GM19240 (cell line): ENCODE measurements around the gene NAALADL2.

Experiments
- DNase-seq: peaks from one replicate; pipeline ENCODE4 v3.0.0; 2011; ENCODE audit warnings: low spot score; ENCODE audit not compliant: insufficient read length

NAALADL2 gene

GRCh38 chr3:175199961-175200360 is 340.8 kb downstream of the NAALADL2 start:
- DNase-seq, result no peak

- no peak for DNase-seq
Observed at GRCh38 chr3:175200391-175201095, 341.4 kb downstream of the NAALADL2 start.

GRCh38 chr3:175207361-175207760 is 348.2 kb downstream of the NAALADL2 start:
- DNase-seq, result no peak

- DNase-seq, result no peak
Observed at GRCh38 chr3:175208326-175208725, 349.2 kb downstream of the NAALADL2 start.

- DNase-seq, result no peak
Observed at GRCh38 chr3:175211466-175211865, 352.3 kb downstream of the NAALADL2 start.

- no peak for DNase-seq
Observed at GRCh38 chr3:175212896-175213295, 353.8 kb downstream of the NAALADL2 start.

- no peak for DNase-seq
Observed at GRCh38 chr3:175214216-175214615, 355.1 kb downstream of the NAALADL2 start.

- no peak for DNase-seq
Observed at GRCh38 chr3:175215833-175216232, 356.7 kb downstream of the NAALADL2 start.

GRCh38 chr3:175222356-175222755 is 363.2 kb downstream of the NAALADL2 start:
- DNase-seq, result no peak

GRCh38 chr3:175224051-175224450 is 364.9 kb downstream of the NAALADL2 start:
- DNase-seq, result no peak

- no peak for DNase-seq
Observed at GRCh38 chr3:175226444-175226843, 367.3 kb downstream of the NAALADL2 start.

GRCh38 chr3:175227126-175227525 is 368.0 kb downstream of the NAALADL2 start:
- DNase-seq, result no peak

GRCh38 chr3:175233957-175234940 is 375.1 kb downstream of the NAALADL2 start:
- no peak for DNase-seq

GRCh38 chr3:175238801-175239200 is 379.7 kb downstream of the NAALADL2 start:
- no peak for DNase-seq

- DNase-seq, result no peak
Observed at GRCh38 chr3:175240921-175241320, 381.8 kb downstream of the NAALADL2 start.

- no peak for DNase-seq
Observed at GRCh38 chr3:175242243-175242642, 383.1 kb downstream of the NAALADL2 start.

- DNase-seq, result no peak
Observed at GRCh38 chr3:175246234-175246633, 387.1 kb downstream of the NAALADL2 start.

- no peak for DNase-seq
Observed at GRCh38 chr3:175246766-175247165, 387.6 kb downstream of the NAALADL2 start.

GRCh38 chr3:175247629-175248028 is 388.5 kb downstream of the NAALADL2 start:
- DNase-seq, result no peak

GRCh38 chr3:175248832-175249231 is 389.7 kb downstream of the NAALADL2 start:
- no peak for DNase-seq

GRCh38 chr3:175255698-175256097 is 396.6 kb downstream of the NAALADL2 start:
- no peak for DNase-seq

- no peak for DNase-seq
Observed at GRCh38 chr3:175257123-175257522, 398.0 kb downstream of the NAALADL2 start.
